HG03025 (cell line): ENCODE measurements around the gene STAT1.
"Not testable (repeated sequence)": the region's sequence is repeated elsewhere in the genome, so short reads cannot be mapped to it uniquely, and the experiment has no call there.

ENCODE experiments used
- ATAC-seq: cut with Tn5 transposase; IDR thresholded peaks from one replicate; pipeline ENCODE4 v1.9.1; 2021; ENCODE audit warnings: mild to moderate bottlenecking, moderate library complexity; ENCODE audit not compliant: unreplicated experiment, low FRiP score

STAT1 gene

GRCh38 chr2:191009541-191010374 is 4.2 kb downstream of the STAT1 start:
- no peak for ATAC-seq

GRCh38 chr2:191008286-191008685 is 5.7 kb downstream of the STAT1 start:
- no peak for ATAC-seq

- ATAC-seq: no peak
Measured at GRCh38 chr2:191006997-191007783, 6.8 kb downstream of the STAT1 start.

GRCh38 chr2:191006297-191006696 is 7.7 kb downstream of the STAT1 start:
- no peak for ATAC-seq

- ATAC-seq: no peak
Measured at GRCh38 chr2:191003405-191004309, 10.3 kb downstream of the STAT1 start.

GRCh38 chr2:191001624-191002023 is 12.3 kb downstream of the STAT1 start:
- ATAC-seq: no peak

- ATAC-seq: no peak
Measured at GRCh38 chr2:191001032-191001431, 12.9 kb downstream of the STAT1 start.

GRCh38 chr2:190999949-191000665 is 13.9 kb downstream of the STAT1 start:
- ATAC-seq: no peak

- ATAC-seq: no peak
Measured at GRCh38 chr2:190999058-190999457, 14.9 kb downstream of the STAT1 start.

GRCh38 chr2:190997526-190998113 is 16.4 kb downstream of the STAT1 start:
- ATAC-seq: no peak

GRCh38 chr2:190996947-190997346 is 17.0 kb downstream of the STAT1 start:
- ATAC-seq: no peak

- ATAC-seq: no peak
Measured at GRCh38 chr2:190996338-190996946, 17.5 kb downstream of the STAT1 start.

GRCh38 chr2:190995315-190995714 is 18.7 kb downstream of the STAT1 start:
- ATAC-seq: not testable (repeated sequence)

GRCh38 chr2:190994148-190994547 is 19.8 kb downstream of the STAT1 start:
- ATAC-seq: no peak

- ATAC-seq: no peak
Measured at GRCh38 chr2:190993292-190993643, 20.7 kb downstream of the STAT1 start.

GRCh38 chr2:190990132-190990531 is 23.8 kb downstream of the STAT1 start:
- no peak for ATAC-seq

GRCh38 chr2:190988910-190989309 is 25.1 kb downstream of the STAT1 start:
- no peak for ATAC-seq

- no peak for ATAC-seq
Measured at GRCh38 chr2:190987938-190988337, 26.0 kb downstream of the STAT1 start.

GRCh38 chr2:190987116-190987515 is 26.9 kb downstream of the STAT1 start:
- no peak for ATAC-seq
